Measurements from ENCODE around the gene WDR90. TPM values are rescaled to one million over a fixed set of nuclear protein-coding genes. Genes with fewer than 3 reads are reported as not detected.
A peak's percentile ranks its signal among the peaks of the same experiment; 100 is the strongest.

WDR90 gene
- total and polyA plus RNA-seq, 2 of the 13 experiments (the other 11 are each of a cell fraction or from before 2014, with no cell fraction given), result 14.9 to 28.9 TPM

DNA sequence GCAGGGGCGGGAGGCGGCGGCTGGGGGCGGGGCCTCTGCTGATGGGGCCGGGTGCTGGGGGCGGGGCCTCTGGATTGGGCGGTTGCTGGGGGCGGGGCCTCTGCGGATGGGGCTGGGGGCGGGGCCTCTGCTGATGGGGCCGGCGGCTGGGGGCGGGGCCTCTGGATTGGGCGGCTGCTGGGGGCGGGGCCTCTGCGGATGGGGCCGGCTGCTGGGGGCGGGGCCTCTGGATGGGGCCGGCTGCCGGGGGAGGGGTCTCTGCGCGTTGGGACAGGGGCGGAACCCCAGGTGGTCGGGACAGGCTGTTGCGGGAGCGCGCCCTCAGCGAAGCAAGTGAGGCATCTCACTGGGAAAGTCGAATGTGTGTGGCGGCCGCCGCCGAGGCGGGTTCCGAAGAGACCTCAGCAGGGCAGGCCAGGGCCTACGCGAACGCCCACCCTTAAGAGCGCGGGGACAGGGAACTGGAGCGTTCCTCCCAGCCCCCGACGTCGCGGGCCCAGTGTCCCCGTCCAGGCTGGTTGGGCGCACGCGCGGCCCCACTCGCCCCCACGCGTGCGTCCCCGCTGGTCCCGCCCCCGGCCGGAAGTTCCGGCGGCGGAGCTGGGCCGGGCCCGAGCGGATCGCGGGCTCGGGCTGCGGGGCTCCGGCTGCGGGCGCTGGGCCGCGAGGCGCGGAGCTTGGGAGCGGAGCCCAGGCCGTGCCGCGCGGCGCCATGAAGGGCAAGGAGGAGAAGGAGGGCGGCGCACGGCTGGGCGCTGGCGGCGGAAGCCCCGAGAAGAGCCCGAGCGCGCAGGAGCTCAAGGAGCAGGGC is 30.9 kb downstream of the WDR90 start, which contains the start of gene STUB1 (continued):
- TF ChIP-seq SETDB1 (CRISPR knock-in tag; IDR thresholded peaks at IDR 0.05; ENCODE audit: borderline replicate concordance) (no peak), SYNCRIP (IDR thresholded peaks at IDR 0.05; ENCODE audit: insufficient read depth, low read depth, low read length) (no peak), ZNF367 (CRISPR knock-in tag; IDR thresholded peaks at IDR 0.05; ENCODE audit: borderline replicate concordance) (no peak), GABPA (IDR thresholded peaks at IDR 0.05; ENCODE audit: low read depth, low read length) (peak; percentile 95), GABPA (CRISPR knock-in tag; IDR thresholded peaks at IDR 0.05; ENCODE audit: low read depth) (peak; percentile 61; the same call in 1 of the 2 replicates), SPEN (CRISPR knock-in tag; IDR thresholded peaks at IDR 0.05; ENCODE audit: low read depth) (peak; percentile 28), YY1 (IDR thresholded peaks at IDR 0.05; ENCODE audit: insufficient read depth, insufficient replicate concordance, low read depth, low read length) (no peak), MIXL1 (CRISPR knock-in tag; IDR thresholded peaks at IDR 0.05) (no peak), POLR2AphosphoS2 (IDR thresholded peaks at IDR 0.05; ENCODE audit: low read depth, low read length) (no peak), PITX1 (CRISPR knock-in tag; IDR thresholded peaks at IDR 0.05) (no peak), FIP1L1 (IDR thresholded peaks at IDR 0.05; ENCODE audit: borderline replicate concordance, insufficient read depth, low read depth, low read length) (no peak), RFX3 (CRISPR knock-in tag; IDR thresholded peaks at IDR 0.05) (no peak), CC2D1A (CRISPR knock-in tag; IDR thresholded peaks at IDR 0.05) (no peak), ZNF24 (IDR thresholded peaks at IDR 0.05) (no peak), JDP2 (CRISPR knock-in tag; IDR thresholded peaks at IDR 0.05; ENCODE audit: borderline replicate concordance) (no peak), SALL2 (CRISPR knock-in tag; IDR thresholded peaks at IDR 0.05) (peak; percentile 0; the same call in 1 of the 2 replicates), HOXA3 (CRISPR knock-in tag; IDR thresholded peaks at IDR 0.05) (peak; percentile 39; the same call in 1 of the 2 replicates)
- TF ChIP-seq, protein P1, sequence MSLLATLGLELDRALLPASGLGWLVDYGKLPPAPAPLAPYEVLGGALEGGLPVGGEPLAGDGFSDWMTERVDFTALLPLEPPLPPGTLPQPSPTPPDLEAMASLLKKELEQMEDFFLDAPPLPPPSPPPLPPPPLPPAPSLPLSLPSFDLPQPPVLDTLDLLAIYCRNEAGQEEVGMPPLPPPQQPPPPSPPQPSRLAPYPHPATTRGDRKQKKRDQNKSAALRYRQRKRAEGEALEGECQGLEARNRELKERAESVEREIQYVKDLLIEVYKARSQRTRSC (CRISPR knock-in tag; IDR thresholded peaks at IDR 0.05; ENCODE audit: low read depth), result no peak
- TF ChIP-seq, protein P2, sequence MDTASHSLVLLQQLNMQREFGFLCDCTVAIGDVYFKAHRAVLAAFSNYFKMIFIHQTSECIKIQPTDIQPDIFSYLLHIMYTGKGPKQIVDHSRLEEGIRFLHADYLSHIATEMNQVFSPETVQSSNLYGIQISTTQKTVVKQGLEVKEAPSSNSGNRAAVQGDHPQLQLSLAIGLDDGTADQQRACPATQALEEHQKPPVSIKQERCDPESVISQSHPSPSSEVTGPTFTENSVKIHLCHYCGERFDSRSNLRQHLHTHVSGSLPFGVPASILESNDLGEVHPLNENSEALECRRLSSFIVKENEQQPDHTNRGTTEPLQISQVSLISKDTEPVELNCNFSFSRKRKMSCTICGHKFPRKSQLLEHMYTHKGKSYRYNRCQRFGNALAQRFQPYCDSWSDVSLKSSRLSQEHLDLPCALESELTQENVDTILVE (CRISPR knock-in tag; IDR thresholded peaks at IDR 0.05), result no peak
- TF ChIP-seq, protein P3, sequence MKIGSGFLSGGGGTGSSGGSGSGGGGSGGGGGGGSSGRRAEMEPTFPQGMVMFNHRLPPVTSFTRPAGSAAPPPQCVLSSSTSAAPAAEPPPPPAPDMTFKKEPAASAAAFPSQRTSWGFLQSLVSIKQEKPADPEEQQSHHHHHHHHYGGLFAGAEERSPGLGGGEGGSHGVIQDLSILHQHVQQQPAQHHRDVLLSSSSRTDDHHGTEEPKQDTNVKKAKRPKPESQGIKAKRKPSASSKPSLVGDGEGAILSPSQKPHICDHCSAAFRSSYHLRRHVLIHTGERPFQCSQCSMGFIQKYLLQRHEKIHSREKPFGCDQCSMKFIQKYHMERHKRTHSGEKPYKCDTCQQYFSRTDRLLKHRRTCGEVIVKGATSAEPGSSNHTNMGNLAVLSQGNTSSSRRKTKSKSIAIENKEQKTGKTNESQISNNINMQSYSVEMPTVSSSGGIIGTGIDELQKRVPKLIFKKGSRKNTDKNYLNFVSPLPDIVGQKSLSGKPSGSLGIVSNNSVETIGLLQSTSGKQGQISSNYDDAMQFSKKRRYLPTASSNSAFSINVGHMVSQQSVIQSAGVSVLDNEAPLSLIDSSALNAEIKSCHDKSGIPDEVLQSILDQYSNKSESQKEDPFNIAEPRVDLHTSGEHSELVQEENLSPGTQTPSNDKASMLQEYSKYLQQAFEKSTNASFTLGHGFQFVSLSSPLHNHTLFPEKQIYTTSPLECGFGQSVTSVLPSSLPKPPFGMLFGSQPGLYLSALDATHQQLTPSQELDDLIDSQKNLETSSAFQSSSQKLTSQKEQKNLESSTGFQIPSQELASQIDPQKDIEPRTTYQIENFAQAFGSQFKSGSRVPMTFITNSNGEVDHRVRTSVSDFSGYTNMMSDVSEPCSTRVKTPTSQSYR (CRISPR knock-in tag; IDR thresholded peaks at IDR 0.05; ENCODE audit: borderline replicate concordance), result no peak
- TF ChIP-seq, protein P4, sequence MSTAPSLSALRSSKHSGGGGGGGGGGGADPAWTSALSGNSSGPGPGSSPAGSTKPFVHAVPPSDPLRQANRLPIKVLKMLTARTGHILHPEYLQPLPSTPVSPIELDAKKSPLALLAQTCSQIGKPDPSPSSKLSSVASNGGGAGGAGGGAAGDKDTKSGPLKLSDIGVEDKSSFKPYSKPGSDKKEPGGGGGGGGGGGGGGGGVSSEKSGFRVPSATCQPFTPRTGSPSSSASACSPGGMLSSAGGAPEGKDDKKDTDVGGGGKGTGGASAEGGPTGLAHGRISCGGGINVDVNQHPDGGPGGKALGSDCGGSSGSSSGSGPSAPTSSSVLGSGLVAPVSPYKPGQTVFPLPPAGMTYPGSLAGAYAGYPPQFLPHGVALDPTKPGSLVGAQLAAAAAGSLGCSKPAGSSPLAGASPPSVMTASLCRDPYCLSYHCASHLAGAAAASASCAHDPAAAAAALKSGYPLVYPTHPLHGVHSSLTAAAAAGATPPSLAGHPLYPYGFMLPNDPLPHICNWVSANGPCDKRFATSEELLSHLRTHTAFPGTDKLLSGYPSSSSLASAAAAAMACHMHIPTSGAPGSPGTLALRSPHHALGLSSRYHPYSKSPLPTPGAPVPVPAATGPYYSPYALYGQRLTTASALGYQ (CRISPR knock-in tag; IDR thresholded peaks at IDR 0.05), result no peak
- TF ChIP-seq, protein P5, sequence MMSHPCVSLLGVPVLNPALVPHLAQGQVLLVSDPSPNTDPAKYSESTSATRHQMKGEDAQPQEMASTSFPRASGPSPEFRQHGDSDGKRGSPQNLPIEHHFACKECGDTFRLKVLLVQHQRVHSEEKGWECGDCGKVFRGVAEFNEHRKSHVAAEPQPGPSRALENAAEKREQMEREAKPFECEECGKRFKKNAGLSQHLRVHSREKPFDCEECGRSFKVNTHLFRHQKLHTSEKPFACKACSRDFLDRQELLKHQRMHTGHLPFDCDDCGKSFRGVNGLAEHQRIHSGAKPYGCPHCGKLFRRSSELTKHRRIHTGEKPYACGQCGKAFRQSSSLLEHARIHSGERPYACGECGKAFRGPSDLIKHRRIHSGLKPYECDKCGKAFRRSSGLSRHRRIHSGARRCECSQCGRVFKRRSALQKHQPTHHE (CRISPR knock-in tag; IDR thresholded peaks at IDR 0.05; ENCODE audit: borderline replicate concordance), result no peak
